OCI-LY1 (cell line): Measurements from ENCODE around the gene TRIM13.

Experiments
- H2AFZ ChIP-seq: fragments of 200-600 bp; sonication (generic), shearing (Covaris generic); 2 replicates; pipeline ENCODE4 v1.6.0; 2014; ENCODE audit warnings: antibody characterized with exemption, mild to moderate bottlenecking, low read length
- H3F3A ChIP-seq: fragments of 200-600 bp; sonication (generic), shearing (Covaris generic); 2 replicates; pipeline ENCODE4 v1.6.0; 2014; ENCODE audit warnings: mild to moderate bottlenecking, antibody characterized with exemption, low read length, moderate library complexity; ENCODE audit not compliant: insufficient read depth
- H3K27ac ChIP-seq: fragments of 200-600 bp; sonication (generic); 2 replicates; pipeline ENCODE4 v1.5.1; 2014; ENCODE audit warnings: low read length, mixed run types, mild to moderate bottlenecking, low read depth; ENCODE audit not compliant: poor library complexity, severe bottlenecking
- H3K27me3 ChIP-seq: fragments of 200-600 bp; sonication (generic); 2 replicates; pipeline ENCODE4 v1.6.0; 2014; ENCODE audit warnings: antibody characterized with exemption, mild to moderate bottlenecking, low read length, moderate library complexity; ENCODE audit not compliant: insufficient read depth
- H3K36me3 ChIP-seq: fragments of 200-600 bp; sonication (generic); 2 replicates; pipeline ENCODE4 v1.6.1; 2014; ENCODE audit warnings: mild to moderate bottlenecking, antibody characterized with exemption, low read length, moderate library complexity, mixed read lengths; ENCODE audit not compliant: insufficient read depth
- H3K4me1 ChIP-seq: fragments of 200-600 bp; sonication (generic); 2 replicates; pipeline ENCODE4 v1.5.1; 2014; ENCODE audit warnings: mild to moderate bottlenecking, low read length, moderate library complexity; ENCODE audit not compliant: insufficient read depth, severe bottlenecking
- H3K4me2 ChIP-seq: fragments of 200-600 bp; sonication (generic), shearing (Covaris generic); 2 replicates; pipeline ENCODE4 v1.6.1; 2014; ENCODE audit warnings: low read length
- H3K4me3 ChIP-seq: fragments of 200-600 bp; sonication (generic); 2 replicates; pipeline ENCODE4 v1.5.1; 2014; ENCODE audit warnings: low read length, low read depth, mild to moderate bottlenecking, mixed read lengths; ENCODE audit not compliant: poor library complexity, severe bottlenecking
- H3K79me2 ChIP-seq: fragments of 200-600 bp; shearing (Covaris generic); 2 replicates; pipeline ENCODE4 v1.6.1; 2016; ENCODE audit warnings: mixed run types, low read length, mixed read lengths; ENCODE audit not compliant: insufficient read depth
- H3K9ac ChIP-seq: fragments of 200-600 bp; sonication (generic), shearing (Covaris generic); 2 replicates; pipeline ENCODE4 v1.6.1; 2014; ENCODE audit warnings: mild to moderate bottlenecking, low read length, mixed read lengths
- H3K9me2 ChIP-seq: fragments of 200-600 bp; sonication (generic), shearing (Covaris generic); 2 replicates; pipeline ENCODE4 v1.6.1; 2014; ENCODE audit warnings: low read depth, mild to moderate bottlenecking, low read length, mixed read lengths
- H3K9me3 ChIP-seq: fragments of 200-600 bp; shearing (Covaris generic); 2 replicates; pipeline ENCODE4 v1.6.1; 2014; ENCODE audit warnings: low read length, mixed read lengths
- H4K20me1 ChIP-seq: fragments of 200-600 bp; sonication (generic), shearing (Covaris generic); 2 replicates; pipeline ENCODE4 v1.6.0; 2016; ENCODE audit warnings: mild to moderate bottlenecking, low read length; ENCODE audit not compliant: insufficient read depth
- EZH2 ChIP-seq: fragments of 200-600 bp; sonication (generic), shearing (Covaris generic); IDR thresholded peaks from 2 replicates; pipeline ENCODE4 v1.8.0; 2017; ENCODE audit warnings: borderline replicate concordance, mixed run types, mild to moderate bottlenecking, antibody characterized with exemption, low read length, moderate library complexity, mixed read lengths
- TF ChIP-seq, protein P1 (sequence below): fragments of 200-600 bp; sonication (generic), shearing (Covaris generic); IDR thresholded peaks from 2 replicates; pipeline ENCODE4 v1.5.1; 2017; ENCODE audit warnings: mild to moderate bottlenecking, antibody characterized with exemption, low read length, moderate library complexity, mixed read lengths

TRIM13 gene

DNA sequence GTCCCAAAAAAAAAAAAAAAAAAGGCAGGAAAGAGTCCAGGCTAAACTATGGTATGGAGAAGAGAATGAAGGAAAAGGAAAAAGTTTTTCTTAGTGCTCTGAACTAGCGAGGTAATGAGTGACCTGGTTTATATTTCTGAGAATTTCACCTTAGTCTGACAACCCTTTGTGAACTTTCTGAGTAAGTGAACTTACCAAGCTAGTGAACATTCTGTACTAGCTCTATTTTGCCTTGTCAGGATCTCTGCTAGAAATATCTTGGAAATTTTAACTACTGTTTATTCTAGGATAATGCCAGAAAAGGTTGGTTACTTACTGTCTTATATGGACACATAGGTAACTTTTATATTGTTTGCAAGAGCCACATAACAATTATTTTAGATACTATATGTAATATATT is 4.4 kb downstream of the TRIM13 start:
- no peaks in the 10 kb centered on the region for H3K9me3 ChIP-seq
- no peak overlapping the region for H3K4me2 ChIP-seq
- peaks cover 13% of the 10 kb centered on the region for H3K79me2 ChIP-seq
- no peaks in the 10 kb centered on the region for H3K27me3 ChIP-seq
- peaks cover 78% of the 10 kb centered on the region for H3K36me3 ChIP-seq
- TF ChIP-seq EZH2: no peak
- TF ChIP-seq, protein P1, sequence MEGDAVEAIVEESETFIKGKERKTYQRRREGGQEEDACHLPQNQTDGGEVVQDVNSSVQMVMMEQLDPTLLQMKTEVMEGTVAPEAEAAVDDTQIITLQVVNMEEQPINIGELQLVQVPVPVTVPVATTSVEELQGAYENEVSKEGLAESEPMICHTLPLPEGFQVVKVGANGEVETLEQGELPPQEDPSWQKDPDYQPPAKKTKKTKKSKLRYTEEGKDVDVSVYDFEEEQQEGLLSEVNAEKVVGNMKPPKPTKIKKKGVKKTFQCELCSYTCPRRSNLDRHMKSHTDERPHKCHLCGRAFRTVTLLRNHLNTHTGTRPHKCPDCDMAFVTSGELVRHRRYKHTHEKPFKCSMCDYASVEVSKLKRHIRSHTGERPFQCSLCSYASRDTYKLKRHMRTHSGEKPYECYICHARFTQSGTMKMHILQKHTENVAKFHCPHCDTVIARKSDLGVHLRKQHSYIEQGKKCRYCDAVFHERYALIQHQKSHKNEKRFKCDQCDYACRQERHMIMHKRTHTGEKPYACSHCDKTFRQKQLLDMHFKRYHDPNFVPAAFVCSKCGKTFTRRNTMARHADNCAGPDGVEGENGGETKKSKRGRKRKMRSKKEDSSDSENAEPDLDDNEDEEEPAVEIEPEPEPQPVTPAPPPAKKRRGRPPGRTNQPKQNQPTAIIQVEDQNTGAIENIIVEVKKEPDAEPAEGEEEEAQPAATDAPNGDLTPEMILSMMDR: no peak
- no peak overlapping the region for H3K27ac ChIP-seq
- no peaks in the 10 kb centered on the region for H3K9me2 ChIP-seq
- no peak overlapping the region for H3K4me3 ChIP-seq
- H3K9ac ChIP-seq: no peak overlapping the region
- H4K20me1 ChIP-seq: no peaks in the 10 kb centered on the region
- 0 out of 2 replicates have a peak, but pooled peaks cover 4% of the 10 kb centered on the region for H3F3A ChIP-seq
- H2AFZ ChIP-seq: no peak overlapping the region
- peaks cover 43% of the 10 kb centered on the region for H3K4me1 ChIP-seq

DNA sequence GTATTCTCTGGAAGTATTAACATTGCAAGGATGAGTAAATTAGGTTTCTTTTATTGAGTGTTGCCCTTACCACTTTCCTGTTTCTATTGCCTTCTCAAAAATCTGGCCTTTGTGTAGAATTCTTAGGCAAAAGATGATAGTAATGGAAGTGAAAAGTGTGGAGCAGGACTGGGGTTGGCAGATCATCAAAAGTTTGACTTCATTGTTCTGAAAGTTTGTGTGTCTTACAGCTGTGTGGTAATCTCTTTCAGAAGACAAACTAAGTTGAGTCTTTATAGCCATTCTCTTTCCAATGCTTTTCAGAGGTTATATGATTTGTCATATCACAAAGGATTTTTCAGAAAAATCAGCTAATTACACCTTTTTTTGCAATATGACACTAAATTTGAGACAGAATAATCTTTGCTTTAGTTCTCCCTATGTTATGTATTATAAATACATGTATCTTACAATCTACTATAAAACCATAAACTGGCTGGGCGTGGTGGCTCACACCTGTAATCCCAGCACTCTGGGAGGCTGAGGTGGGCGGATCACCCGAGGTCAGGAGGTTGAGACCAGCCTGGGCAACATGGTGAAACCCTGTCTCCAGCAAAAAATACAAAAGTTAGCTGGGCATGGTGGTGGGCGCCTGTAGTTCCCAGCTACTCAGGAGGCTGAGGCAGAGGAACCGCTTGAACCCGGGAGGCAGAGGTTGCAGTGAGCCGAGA is 9.7 kb downstream of the TRIM13 start:
- Histone ChIP-seq H3F3A (no peaks in the 10 kb centered on the region), H3K79me2 (peaks cover 3% of the 10 kb centered on the region; the same call in 1 of the 2 replicates), H4K20me1 (no peaks in the 10 kb centered on the region)

DNA sequence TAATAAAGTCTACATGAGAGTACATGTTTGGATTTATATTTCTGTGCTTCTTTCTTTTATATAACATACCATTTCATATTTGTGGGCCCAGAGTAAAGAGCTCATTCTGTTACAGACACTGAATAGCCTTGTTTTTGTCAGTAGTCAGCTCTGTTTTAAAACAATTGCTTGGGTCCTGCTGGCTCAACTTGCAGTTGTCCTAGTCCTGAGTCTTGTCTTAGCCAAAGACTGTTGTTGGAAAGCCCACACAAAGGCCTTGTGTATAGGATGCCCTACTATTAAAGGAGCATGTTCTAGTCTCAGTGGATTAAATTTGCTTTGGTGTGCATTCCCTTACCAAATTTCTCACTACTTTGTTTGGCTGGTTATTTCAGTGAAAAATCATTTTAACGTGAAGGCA is 14.6 kb downstream of the TRIM13 start:
- no peaks in the 10 kb centered on the region for H3K27me3 ChIP-seq
- TF ChIP-seq, protein P1: no peak
- no peak for TF ChIP-seq EZH2
- no peak overlapping the region for H3K4me3 ChIP-seq
- H3K27ac ChIP-seq: no peak overlapping the region
- no peaks in the 10 kb centered on the region for H3K9me3 ChIP-seq
- H3K79me2 ChIP-seq: no peaks in the 10 kb centered on the region
- no peaks in the 10 kb centered on the region for H3K9me2 ChIP-seq
- H3K4me1 ChIP-seq: no peaks in the 10 kb centered on the region
- H2AFZ ChIP-seq: no peak overlapping the region
- H3F3A ChIP-seq: no peaks in the 10 kb centered on the region; the same call in none of the 2 replicates
- peaks cover 86% of the 10 kb centered on the region for H3K36me3 ChIP-seq
- no peak overlapping the region for H3K4me2 ChIP-seq
- no peak overlapping the region for H3K9ac ChIP-seq
- H4K20me1 ChIP-seq: no peaks in the 10 kb centered on the region

More for the DNA sequence above, 9.7 kb downstream of the TRIM13 start:
- no peak overlapping the region for H3K27ac ChIP-seq
- H2AFZ ChIP-seq: no peak overlapping the region
- H3K4me1 ChIP-seq: peaks cover 6% of the 10 kb centered on the region
- H3K9ac ChIP-seq: no peak overlapping the region
- H3K9me3 ChIP-seq: no peaks in the 10 kb centered on the region
- H3K4me3 ChIP-seq: no peak overlapping the region
- H3K9me2 ChIP-seq: no peaks in the 10 kb centered on the region
- no peaks in the 10 kb centered on the region for H3K27me3 ChIP-seq
- H3K4me2 ChIP-seq: no peak overlapping the region
- TF ChIP-seq, protein P1: no peak
- TF ChIP-seq EZH2: no peak
- peaks cover 86% of the 10 kb centered on the region for H3K36me3 ChIP-seq
